Heart left ventricle (tissue), 13 donors: ENCODE data around the gene ANKLE1.

Experiments used
- CTCF ChIP-seq, 12 donors: fragments of 200-600 bp; sonication (generic) in 4 of 12; IDR thresholded peaks; one replicate each; pipeline versions ENCODE4 v1.5.0 to v1.8.0; 2018 to 2022; ENCODE audit warnings: antibody characterized with exemption in 12 of 12, mild to moderate bottlenecking in 5 of 12
- POLR2A ChIP-seq, 2 donors: fragments of 450-650 bp; IDR thresholded peaks; one replicate each; pipeline ENCODE4 v1.6.1; 2017; ENCODE audit warnings: antibody characterized with exemption in 2 of 2, mild to moderate bottlenecking in 2 of 2, moderate library complexity in 2 of 2
- donor health status: ischemic (EF 13 %, LVEDD 7.1; RV severe dilation, severe dysfunction).
- donor health status: DM: no; HTN: yes; CAD: no.
- donor health status: DM: no; HTN: no; CAD: no.
- donor health status: ischemic (EF 25% LVEDD 6.9; RV normal size, moderate dysfunction).
- donor health status: ischemic (EF 25% LVEDD 5.7; RV mildly dilated, moderate dysfunction).
- donor health status: ischemic (EF 35%, LVEDD 5.7; RV mildly dilated, moderate dysfunction).
- donor health status: nonischemic (EF 11% LVEDD 7.7; RV severe dilation, severe dysfunction).
- donor health status: DM: yes; HTN: yes; CAD: no.
- donor health status: PGD.
- donor health status: ischemic (EF 29% LVEDD 5.4; RV normal size, mild dysfunction).
- donor health status: nonischemic (EF 23%, LVEDD 6.1; RV moderate dilation, normal function).

GRCh38 chr19:17335575-17335974 lies 53.9 kb downstream of the ANKLE1 start:
- TF ChIP-seq CTCF (IDR thresholded peaks at IDR 0.05) (no peak), POLR2A (IDR thresholded peaks at IDR 0.05) (no peak)
